ENCODE data around the gene KIAA1614. TPM values are rescaled to one million over a fixed set of nuclear protein-coding genes. Genes with fewer than 3 reads are reported as not detected.

Gene KIAA1614
- total and polyA plus RNA-seq, 10 of the 15 experiments (the other 5 are each of a cell fraction or from before 2014, with no cell fraction given): 0.03 to 1.0 (median 0.26) TPM; not detected in 1

GRCh38 chr1:180971273-180971997 lies 58.7 kb downstream of the KIAA1614 start (continued):
- TF ChIP-seq CTCF (IDR thresholded peaks at IDR 0.05 in 2 of 3, conservative IDR thresholded peaks at IDR 0.05 in 1 of 3; ENCODE audit: control insufficient read depth in 2 of 3, extremely low read depth in 1 of 3, insufficient read depth in 1 of 3, low read depth in 3 of 3, low read length in 3 of 3): no peak

- ATAC-seq: no peak
- no peak for FAIRE-seq
- H3K4me3 ChIP-seq: no peak overlapping the region
- no peak overlapping the region for H2AFZ ChIP-seq (ENCODE audit: control insufficient read depth, low read depth, low read length)
- no peak for DNase-seq (ENCODE audit: low read depth, low spot score)
- H3K79me2 ChIP-seq (ENCODE audit: control insufficient read depth, insufficient read depth, low read length): no peaks in the 10 kb centered on the region
- no peaks in the 10 kb centered on the region for H3K4me1 ChIP-seq (ENCODE audit: control insufficient read depth, insufficient read depth, low read length)
- no TSS peak for BruUV-seq (replicated peaks)
- ChIA-PET SMC1A (ENCODE audit: uncharacterized antibody, unreplicated experiment) (interaction anchor here (0.9 kb wide), 1 partner anchor 92 kb away, joined by 3 read pairs; no protein-coding TSS in a partner anchor), CTCF (interaction anchor here (0.8 kb wide), 1 partner anchor 91 kb away, joined by 3 read pairs; no protein-coding TSS in a partner anchor), RAD21 (ENCODE audit: unreplicated experiment) (no interaction called here), POLR2A (interaction anchor here (0.6 kb wide), 1 partner anchor 49 kb away, joined by 3 read pairs; no protein-coding TSS in a partner anchor)
- H3K27me3 ChIP-seq (replicated peaks in 1 of 2; ENCODE audit: control insufficient read depth in 2 of 2, insufficient read depth in 2 of 2, low read length in 1 of 2): no peaks in the 10 kb centered on the region
- 95% methylated on average over 4 of the region's 4 CpGs for WGBS (ENCODE audit: insufficient coverage, insufficient replicate concordance, low lambda C conversion rate, missing lambda C conversion rate)
- no peak overlapping the region for H3K9ac ChIP-seq (ENCODE audit: control insufficient read depth, insufficient read depth, low read length)
- in situ Hi-C loops (cut with MboI) (no loop called here), intact Hi-C loops (cut with micrococcal nuclease; ENCODE audit: unreplicated experiment) (no loop called here)
- no peaks in the 10 kb centered on the region for H3K9me3 ChIP-seq (replicated peaks; ENCODE audit: control insufficient read depth, insufficient read depth, low read length)
- no peak overlapping the region for H3K27ac ChIP-seq (ENCODE audit: control insufficient read depth, insufficient read depth)
- peaks cover 22 to 28% of the 10 kb centered on the region in 2 experiments; a peak in 3 of 4 replicates for H3K36me3 ChIP-seq (ENCODE audit: control insufficient read depth in 2 of 2, insufficient read depth in 2 of 2, low read length in 1 of 2)
- H4K20me1 ChIP-seq (ENCODE audit: control insufficient read depth, insufficient read depth): no peaks in the 10 kb centered on the region
- H3K4me2 ChIP-seq (ENCODE audit: control insufficient read depth, insufficient read depth): no peak overlapping the region
- no peak for TF ChIP-seq PAX8 (IDR thresholded peaks at IDR 0.05)
- TF ChIP-seq CHD2 (IDR thresholded peaks at IDR 0.05; ENCODE audit: borderline replicate concordance, low read depth, low read length): no peak
- no peak for TF ChIP-seq SP1 (IDR thresholded peaks at IDR 0.05; ENCODE audit: low read depth, low read length)
- TF ChIP-seq REST (IDR thresholded peaks at IDR 0.05; ENCODE audit: low read depth, low read length): no peak
- TF ChIP-seq POLR2AphosphoS2 (IDR thresholded peaks at IDR 0.05; ENCODE audit: low read depth, low read length): no peak
- TF ChIP-seq TCF3 (IDR thresholded peaks at IDR 0.05; ENCODE audit: borderline replicate concordance, insufficient read depth, low read depth, low read length): no peak
- TF ChIP-seq MLLT1 (IDR thresholded peaks at IDR 0.05): no peak
- no peak for TF ChIP-seq ZZZ3 (IDR thresholded peaks at IDR 0.05; ENCODE audit: control insufficient read depth, insufficient read length, low read depth)
- TF ChIP-seq SMC3 (IDR thresholded peaks at IDR 0.05; ENCODE audit: borderline replicate concordance, low read length): no peak
- no peak for TF ChIP-seq NFXL1 (IDR thresholded peaks at IDR 0.05; ENCODE audit: borderline replicate concordance)
- no peak for TF ChIP-seq ZSCAN29 (IDR thresholded peaks at IDR 0.05)
- no peak for TF ChIP-seq WRNIP1 (IDR thresholded peaks at IDR 0.05; ENCODE audit: borderline replicate concordance, low read depth, low read length)
- no peak for TF ChIP-seq CHD1 (IDR thresholded peaks at IDR 0.05; ENCODE audit: low read depth, low read length)
- TF ChIP-seq JUND (IDR thresholded peaks at IDR 0.05; ENCODE audit: low read depth, low read length): no peak
- TF ChIP-seq RBBP5 (conservative IDR thresholded peaks at IDR 0.05): no peak
Measured at GRCh38 chr1:180973369-180973768, 60.7 kb downstream of the KIAA1614 start.

All from GM12878 (cell line).